ENCODE results near the gene RAB1B. TPM values are rescaled to one million over a fixed set of nuclear protein-coding genes. Genes with fewer than 3 reads are reported as not detected.

RAB1B gene
- polyA plus RNA-seq, 4 donors, result 122 to 168 (median 138) TPM

DNA sequence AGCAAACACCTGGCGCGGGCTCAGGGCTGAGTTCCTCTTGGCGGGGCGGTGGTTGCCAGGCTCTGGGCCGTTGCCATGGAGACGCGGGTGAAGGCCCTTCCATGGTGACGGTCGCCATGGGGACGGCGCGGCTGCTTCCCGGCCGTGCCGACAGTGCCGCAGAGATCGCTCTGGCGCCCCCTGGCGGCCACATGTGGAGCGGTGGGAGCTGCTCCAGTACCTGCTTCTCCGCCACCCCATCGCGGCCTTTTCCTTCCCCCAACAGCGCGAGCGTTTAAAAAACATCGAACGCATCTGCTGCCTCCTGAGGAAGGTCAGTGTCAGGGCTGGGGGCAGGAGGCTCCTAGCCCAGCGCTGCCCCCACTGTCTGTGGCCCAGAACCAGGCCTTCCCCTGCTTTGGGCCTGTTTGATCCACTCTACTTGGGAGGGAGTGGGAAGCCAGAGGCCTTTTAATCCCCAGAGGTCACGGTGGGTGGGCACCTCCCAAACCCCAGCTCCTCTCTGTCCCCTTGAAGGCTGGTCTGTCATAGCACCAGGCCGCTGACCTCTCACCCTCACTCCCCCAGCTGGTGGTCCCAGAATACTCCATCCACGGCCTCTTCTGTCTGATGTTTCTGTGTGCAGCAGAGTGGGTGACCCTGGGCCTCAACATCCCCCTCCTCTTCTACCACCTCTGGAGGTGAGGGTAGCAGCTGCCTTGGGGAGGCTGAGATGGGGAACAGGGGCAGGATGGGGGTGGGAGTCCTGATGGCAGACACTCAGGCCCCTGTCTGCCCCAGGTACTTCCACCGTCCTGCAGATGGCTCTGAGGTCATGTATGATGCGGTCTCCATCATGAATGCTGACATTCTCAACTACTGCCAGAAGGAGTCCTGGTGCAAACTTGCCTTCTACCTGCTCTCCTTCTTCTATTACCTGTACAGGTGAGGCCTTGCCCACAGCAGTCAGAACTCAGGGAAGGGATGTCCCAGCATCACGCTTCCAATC, 14.3 kb downstream of the RAB1B start:
- DNase-seq (ENCODE audit: low read depth in 4 of 4, low spot score in 2 of 4), result peak in 3 of 4 donors; percentile 89 to 96 (median 91)

DNA sequence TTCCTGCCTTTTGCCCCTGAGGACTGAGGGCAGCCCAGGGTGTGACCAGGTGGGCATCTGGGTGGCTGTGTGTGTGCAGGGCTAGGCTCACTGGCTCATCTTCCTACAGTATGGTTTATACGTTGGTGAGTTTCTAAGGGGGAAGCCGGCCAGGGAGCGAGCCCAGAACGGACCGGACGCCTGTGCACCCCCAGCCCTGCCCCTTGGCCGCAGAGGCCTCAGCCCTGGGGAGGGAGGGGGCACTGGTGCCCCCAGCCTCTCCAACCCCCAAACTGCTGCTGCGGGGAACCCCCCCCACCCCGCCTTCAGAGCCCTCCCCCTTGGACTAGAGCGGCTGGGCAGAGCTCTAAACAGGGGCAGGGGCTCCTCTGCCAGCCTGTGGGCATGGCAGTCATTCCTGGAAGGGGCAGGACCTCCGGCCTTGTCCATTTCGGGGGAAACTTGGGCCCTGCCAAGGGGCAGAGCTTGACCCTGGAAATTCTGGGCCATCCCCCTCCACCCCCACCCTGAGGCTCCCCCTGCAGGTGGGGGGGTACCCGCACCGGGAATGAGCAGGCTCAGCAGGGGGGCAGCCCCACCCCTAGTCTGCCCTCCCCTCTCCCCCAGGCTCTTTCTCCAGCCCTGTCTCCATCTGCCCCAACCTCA, 15.1 kb downstream of the RAB1B start:
- no peak for DNase-seq (ENCODE audit: low read depth in 4 of 4, low spot score in 2 of 4)

DNA sequence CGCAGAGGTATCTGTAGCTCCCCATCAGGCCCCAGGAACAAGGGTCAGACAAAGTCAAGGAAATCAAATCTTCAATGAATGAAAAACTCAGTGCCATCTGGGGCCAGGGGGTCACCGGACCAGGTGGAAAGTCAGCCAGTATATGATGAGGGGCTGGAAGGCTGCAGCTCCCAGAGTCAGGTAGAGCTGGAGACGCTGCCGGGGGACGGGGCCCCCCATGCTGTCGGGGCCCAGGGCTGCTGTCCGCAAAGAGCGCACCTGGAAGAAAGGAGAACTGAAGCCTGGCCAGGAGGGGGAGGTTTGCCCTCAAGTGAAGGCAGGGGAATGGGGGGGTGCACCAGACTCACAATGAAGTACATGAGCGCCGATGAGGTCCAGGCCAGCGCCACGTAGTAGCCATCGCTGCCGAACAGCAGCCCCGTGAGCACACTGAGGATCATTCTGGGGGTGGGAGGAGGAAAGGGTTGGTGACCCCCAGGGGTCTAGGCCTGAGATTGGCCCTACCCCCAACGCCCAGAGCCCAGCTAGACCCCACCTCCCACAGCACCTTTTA, 16.2 kb downstream of the RAB1B start:
- DNase-seq (ENCODE audit: low read depth in 4 of 4, low spot score in 2 of 4), result no peak

DNA sequence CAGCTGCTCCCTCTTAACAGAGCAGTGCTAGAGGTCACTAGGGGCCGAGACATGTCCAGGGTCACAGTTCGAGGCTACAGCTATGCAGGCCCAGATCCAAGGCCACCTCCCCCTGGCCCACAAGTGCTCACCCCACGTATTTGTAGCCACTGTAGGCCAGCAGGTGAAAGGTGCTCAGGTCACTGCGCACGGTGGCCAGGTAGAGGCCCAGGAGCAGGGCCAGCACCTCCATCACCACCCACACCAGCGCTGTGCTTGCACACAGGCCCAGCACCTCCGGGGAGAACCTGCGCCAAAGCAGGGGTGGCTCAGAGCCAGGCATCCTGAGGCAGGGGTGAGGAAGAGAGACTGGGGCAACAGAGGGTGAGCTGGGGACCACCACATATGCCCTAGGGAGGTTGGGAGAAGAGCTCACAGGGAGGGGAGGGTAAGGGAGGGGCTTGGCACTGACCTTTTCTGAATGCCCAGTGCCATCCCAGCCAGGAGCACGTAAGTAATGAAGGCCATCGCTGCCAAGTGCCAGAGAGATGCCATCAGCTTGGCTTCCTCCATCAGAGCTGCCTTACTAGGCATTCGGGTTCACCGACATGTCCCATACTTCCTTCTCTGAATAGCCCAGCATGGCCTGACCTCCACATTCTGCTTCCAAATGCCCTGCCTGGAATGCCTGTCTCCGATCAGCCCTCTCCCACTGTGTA, 17.0 kb downstream of the RAB1B start:
- no peak for DNase-seq (ENCODE audit: low read depth in 4 of 4, low spot score in 2 of 4)

DNA sequence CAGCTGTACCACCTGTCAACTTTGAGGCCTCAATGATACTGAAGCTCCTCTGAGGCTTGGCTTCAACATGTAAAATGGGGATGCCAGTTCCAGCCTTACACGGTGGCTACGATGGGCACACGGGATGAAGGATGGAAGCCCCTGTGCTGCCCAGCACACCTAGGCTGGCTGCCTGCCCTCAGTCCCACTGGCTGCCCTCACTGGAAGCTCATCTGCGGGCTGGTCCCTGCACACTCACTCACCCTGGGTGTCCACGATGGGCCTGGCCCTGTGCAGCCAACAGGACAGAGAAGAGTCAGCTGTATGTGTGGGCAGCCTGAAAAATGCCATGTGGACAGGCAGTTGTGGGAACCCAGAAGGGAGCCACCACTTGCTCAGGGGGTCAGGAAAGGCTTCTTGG, 18.3 kb downstream of the RAB1B start:
- DNase-seq (ENCODE audit: low read depth in 4 of 4, low spot score in 2 of 4), result no peak

DNA sequence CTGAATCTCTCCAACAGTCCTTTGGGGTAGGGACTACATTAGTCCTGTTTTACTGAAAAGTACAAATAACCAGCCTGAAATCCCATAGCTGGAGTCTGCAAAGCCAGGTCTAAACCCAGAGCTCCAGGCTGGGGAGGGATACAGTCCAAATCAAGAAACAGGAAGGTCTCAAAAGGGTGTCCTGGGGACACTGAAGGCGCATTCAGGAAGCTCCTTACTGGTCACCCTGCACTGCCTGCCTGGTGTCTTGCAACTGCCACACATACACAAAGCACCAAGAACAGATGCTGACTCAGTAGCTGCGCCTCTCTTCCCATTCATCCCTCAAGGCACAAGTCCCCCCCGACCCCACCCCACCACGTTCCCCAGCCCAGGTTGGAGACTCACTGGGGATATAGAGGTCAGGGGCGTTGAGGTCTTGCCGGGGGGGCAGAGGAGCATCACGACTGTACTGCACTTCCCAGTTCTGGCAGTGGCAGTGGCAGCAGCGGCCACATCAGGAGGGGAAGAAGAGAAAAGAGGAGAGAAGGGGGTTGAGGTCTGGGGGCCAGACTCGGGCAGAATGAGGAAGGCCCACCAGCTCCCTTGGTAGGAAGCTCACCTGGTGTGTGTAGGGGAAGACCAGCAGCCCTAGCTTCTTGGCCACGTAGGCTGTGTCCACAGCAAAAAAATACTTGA, 18.9 kb downstream of the RAB1B start:
- no peak for DNase-seq (ENCODE audit: low read depth in 4 of 4, low spot score in 2 of 4)

DNA sequence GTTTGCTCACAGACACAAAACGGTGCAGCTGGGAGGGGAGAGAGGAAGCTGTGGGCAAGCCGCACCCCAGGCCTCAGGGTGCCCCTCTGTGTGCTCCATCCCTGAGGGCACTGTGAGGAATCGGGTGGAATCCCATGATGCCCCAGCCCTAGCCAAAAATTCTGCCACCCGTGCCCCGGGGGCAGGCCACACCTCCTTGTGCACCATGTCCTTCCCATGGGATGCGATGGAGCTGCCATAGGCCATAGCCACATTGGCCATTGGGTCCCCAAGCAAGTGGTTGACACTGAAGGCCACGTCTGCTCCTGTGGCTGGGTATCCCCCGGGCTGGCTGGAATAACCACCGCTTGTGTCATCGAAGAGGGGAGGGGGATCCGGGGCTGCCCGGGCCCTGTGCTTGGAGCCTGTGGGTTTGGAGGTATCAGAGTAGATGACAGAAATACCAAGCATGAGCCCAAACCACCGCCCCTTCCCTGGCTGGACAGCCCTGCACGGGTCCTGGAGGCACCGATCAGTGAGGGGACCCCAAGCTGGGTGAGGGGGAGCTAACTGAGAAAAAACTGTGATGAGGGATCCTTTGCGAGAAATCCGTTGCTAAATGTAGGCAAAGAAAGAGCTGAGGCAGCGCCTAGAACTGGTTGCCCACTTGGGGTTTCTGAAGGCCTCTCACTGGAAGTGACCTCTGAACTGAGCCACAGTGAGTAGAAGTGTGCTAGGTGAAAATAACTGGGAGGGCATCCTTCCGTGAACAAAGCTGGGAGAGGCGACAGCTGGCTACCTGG, 19.6 kb downstream of the RAB1B start:
- DNase-seq (ENCODE audit: low read depth in 4 of 4, low spot score in 2 of 4), result no peak

DNA sequence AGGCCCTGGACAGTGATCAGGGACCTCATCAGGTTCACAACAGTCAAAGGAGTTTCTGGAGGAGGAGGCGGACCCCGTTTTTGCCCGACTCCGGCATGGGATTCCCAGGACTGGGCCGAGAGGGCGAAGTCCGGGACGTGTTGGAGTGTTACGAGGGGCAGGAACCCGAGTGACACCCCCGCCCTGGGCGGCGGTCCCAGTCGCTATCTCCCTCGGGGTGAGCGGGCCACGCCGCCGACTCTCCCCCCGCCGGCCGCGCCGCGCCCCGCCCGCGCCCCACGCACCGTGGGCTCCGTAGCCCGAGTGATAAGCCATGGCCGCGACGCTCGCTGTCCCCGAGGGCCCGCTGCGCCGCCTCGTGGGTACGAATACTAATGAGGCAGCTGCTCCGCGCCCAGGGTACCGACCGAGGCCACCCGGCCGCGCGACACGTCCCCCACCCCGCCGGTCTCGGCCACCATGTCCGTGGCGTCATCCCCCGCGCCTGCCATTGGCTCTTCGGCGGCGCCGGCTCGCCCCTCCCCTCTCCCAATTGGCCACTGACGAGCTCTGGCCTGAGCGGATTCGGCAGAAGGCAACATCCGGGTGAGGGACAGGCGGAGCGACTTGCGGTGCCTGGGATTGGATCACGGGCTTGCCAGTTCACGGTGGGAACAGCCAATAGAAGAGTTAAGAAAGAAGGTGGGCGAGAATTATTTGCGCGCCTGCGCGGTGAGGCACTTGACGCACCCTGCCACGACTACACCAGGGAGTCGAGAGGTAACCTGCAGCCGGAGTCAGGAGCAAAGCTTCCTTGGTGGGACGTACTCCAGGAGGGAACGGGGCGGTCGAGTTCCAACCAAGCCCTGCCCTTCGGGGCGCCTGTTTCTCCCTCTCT, 20.5 kb downstream of the RAB1B start, which contains the start of gene YIF1A:
YIF1A (minus strand) TSS at position 473 of the 877 bp plus-strand sequence; CDS start at position 315, 158 bp downstream.
- DNase-seq (ENCODE audit: low read depth in 4 of 4, low spot score in 2 of 4), result peak; percentile 91 to 98 (median 95)

DNA sequence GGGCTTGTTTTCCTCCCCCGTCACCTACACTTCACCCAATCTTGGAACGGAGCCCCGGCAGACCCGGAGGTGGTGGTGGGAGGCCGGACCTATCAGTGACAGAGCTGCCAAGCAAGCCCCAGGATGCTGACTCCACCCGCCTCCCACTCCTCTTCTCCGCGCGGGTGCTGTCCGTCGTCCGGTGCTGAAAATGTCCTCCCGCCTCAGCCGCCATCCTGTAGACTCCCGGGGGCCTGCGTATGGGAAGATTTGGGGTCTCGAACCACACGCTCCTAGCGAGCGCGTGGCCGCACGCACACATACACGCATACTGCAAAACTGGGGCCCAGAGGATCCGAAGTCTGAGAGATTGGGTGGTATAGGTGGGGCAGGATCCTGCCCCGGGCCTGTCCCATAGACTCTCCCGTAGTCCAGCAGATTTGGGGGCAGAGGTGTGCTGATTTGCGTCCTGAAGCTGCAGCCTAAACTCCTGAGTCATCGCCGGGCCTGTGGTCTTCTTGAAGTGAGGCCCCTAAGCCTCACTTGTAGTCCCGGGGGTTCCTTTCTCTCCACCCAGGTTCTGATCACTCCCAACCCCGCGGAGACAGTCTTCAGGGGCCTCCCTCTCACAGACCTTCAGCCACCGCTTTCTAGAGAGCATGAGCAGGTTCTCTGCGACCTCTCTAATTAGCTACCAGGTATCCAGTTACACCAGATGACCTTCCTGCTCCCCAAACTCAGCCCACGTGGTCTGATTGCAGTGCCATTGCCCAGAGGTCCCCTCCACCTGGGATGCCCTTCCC, 21.3 kb downstream of the RAB1B start:
- peak; percentile 72 to 79 (median 75) for DNase-seq (ENCODE audit: low read depth in 4 of 4, low spot score in 2 of 4)

DNA sequence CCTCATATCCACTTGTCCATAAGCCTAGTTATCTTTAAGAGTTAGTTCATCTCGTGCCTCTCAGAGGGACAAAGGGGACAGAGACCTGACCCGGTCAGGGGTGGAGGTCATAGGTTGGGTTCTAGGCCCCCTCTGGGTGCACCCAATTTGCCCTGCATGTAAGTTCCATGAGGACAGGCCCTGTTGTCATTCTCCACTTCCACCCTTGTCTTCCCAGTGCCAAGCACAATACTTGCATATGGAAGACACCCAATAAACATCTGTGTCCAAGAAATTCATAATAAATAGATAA, 21.8 kb downstream of the RAB1B start:
- no peak for DNase-seq (ENCODE audit: low read depth in 4 of 4, low spot score in 2 of 4)

DNA sequence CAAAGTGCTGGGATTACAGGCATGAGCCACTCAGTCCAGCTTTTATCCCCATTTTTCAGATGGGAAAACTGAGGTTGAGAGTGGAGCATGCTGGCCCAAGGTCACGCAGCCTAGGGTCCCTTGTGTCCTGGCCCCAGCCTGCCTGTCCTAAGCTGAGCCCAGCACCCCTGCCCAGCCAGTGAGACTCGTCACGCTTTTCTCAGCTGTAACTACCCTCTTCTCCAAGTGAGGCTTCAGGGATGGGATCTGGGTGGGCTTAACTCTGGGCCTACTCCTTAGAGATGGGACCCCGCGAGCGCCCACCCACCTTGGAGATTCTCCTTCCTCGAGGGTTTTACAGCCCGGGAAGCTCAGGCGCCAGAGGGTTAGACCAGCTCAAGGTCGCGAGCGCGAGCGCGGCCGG, 22.9 kb downstream of the RAB1B start:
- DNase-seq (ENCODE audit: low read depth in 4 of 4, low spot score in 2 of 4), result no peak

DNA sequence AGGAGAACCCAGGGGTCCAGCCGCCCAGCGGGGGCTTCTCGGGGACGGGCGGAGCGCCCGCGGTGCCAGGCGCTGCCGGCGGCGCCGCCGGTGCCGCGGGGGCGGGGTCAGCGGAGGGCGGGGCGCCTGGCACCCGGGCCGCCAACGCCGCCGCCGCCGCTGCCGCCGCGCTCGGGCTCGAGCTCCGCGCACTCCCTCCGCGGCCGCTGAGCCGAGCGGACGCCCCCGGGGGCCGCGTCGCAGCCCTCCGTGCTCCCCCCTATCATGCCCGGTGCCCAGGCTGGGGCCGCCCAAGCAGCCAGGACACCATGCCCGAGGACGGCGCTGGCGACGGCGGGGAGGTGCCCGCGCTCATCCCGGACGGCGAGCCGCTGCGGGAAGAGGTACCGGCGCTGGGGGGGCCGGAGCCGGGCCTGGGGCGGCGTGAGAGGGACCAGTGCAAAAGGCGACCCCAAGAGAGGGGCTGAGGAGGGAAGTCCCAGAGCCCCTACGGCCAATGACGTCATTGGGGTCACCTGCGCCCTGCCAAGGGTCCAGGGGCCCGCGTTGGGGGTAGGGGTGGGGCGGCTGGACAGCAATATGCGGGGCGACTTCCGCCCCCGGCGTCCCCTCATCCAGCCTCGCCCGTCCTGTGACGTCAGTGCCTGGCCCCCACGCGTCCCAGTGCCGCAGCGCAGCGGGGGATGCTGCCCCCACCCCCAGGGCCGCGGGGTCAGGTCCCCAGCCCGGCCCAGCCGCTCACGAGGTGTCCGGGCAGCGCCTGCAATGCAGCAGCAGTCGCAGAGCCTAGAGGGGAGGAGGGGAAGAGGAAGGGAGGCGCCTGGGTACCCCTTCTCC, 23.5 kb downstream of the RAB1B start, which contains the start of gene TMEM151A:
TMEM151A (plus strand) TSS at position 189 of the 837 bp plus-strand sequence; CDS start at position 309, 120 bp downstream.
- no peak for DNase-seq (ENCODE audit: low read depth in 4 of 4, low spot score in 2 of 4)

DNA sequence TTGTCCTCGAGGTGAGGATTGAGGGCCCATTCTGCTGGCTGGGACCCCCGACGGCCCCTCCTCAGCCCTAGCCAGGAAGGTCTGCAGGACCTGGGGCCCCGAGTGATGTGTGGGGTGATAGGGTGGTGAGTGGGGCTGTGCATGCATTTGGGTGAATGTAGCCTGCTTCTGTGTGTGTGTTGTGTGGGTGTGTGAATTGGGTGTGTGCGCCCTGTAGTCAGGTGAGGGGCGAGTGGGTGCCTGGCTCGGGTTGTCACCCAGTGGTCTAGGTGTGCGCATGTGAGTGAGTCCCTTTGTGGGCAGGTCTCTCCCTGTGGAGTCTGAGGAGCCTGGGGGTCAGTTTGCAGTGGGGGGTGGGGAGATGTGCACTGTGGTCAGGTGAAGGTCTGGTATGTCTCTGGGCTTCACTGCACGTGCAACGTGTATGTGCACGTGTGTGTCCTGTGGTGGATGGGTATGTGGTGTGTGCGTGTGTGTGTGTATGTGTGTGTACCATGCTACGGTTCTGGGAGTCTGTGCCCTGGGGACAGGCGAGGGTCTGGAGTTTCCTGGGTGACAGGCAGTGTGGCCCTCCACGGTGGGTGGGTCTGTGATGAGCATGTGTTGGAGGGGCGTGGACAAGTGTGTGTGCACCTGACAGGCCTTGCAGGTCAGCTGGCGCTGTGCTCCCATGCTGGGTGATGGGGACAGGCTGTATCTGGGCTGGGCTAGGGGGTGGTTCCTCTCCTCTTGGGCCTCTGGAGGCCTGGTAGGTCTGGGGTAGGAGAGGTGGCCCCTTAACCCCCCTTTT, 24.3 kb downstream of the RAB1B start:
- DNase-seq (ENCODE audit: low read depth in 4 of 4, low spot score in 2 of 4), result no peak

DNA sequence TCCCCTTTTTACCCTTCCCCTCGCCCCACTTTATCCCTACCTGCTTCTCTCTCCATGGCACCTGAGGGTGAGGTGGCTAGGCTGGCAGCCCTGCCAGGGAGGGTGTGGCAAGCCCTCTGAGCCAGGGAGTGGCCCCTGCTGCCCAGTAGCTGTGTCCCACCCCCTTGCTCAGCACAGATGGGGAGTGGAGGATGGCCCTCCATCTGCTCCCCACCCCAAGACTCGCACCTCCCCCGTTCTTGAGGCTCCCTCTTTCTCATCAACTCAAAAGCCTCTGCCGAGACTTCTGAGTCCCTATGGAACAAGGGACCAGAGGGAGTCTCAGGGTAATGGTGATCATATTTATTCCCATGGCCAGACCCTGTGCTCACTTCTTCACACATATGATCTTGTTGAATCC, 24.9 kb downstream of the RAB1B start:
- DNase-seq (ENCODE audit: low read depth in 4 of 4, low spot score in 2 of 4), result no peak

DNA sequence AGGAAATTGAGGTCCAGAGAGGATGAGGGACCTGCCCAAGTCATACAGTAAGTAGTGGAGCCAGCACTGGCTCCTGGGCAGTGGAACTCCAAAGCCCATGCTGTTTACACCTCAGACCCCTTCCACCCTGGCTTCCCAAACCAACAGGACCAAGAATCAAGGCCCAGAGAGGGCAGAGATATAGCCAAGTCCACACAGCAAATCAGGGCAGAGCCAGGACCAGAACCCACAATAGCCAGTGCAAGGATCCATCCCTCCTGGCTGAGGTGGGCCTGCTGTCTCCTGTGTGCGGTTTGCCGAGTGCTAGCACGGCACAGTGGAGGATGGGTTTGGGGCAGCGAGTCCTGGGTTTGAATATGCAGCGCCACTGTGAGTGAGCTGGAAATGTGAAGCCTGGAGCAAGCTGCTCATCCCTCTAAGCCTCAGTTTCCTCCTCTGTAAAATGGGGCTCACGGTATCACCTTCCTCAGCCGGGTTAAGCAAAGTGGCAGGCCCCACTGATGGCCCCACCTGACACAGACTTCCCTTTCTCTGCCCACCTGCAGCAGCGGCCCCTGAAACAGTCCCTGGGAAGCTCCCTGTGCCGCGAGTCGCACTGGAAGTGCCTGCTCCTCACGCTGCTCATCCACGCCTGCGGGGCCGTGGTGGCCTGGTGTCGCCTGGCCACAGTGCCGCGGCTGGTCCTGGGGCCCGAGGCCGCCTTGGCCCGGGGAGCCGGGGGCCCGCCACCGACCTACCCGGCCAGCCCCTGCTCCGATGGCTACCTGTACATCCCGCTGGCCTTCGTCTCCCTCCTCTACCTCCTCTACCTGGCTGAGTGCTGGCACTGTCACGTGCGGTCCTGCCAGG, 25.6 kb downstream of the RAB1B start:
- no peak for DNase-seq (ENCODE audit: low read depth in 4 of 4, low spot score in 2 of 4)
